ENCODE measurements around the gene GCDH.
"Not testable (repeated sequence)": the region's sequence is repeated elsewhere in the genome, so short reads cannot be mapped to it uniquely, and the experiment has no call there.

The GCDH gene

DNA sequence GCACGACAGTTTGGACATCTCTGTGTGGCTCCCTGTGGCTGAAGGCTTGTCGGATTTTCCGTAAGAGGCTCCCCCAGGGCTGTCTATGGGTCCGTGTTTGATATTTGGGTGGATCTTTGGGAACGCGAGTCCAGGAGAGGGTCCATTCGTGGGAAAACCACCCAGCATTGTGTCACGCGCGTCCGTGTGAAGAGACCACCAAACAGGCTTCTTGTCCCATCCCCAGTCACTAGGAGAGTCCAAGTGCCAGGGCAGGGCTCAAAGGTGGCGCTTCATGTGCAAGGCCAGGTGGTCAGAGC lies 6.4 kb upstream of the GCDH start:
- Mint-ChIP-seq H3K27me3 (no peaks in the 10 kb centered on the region), H3K27ac (no peak overlapping the region)

DNA sequence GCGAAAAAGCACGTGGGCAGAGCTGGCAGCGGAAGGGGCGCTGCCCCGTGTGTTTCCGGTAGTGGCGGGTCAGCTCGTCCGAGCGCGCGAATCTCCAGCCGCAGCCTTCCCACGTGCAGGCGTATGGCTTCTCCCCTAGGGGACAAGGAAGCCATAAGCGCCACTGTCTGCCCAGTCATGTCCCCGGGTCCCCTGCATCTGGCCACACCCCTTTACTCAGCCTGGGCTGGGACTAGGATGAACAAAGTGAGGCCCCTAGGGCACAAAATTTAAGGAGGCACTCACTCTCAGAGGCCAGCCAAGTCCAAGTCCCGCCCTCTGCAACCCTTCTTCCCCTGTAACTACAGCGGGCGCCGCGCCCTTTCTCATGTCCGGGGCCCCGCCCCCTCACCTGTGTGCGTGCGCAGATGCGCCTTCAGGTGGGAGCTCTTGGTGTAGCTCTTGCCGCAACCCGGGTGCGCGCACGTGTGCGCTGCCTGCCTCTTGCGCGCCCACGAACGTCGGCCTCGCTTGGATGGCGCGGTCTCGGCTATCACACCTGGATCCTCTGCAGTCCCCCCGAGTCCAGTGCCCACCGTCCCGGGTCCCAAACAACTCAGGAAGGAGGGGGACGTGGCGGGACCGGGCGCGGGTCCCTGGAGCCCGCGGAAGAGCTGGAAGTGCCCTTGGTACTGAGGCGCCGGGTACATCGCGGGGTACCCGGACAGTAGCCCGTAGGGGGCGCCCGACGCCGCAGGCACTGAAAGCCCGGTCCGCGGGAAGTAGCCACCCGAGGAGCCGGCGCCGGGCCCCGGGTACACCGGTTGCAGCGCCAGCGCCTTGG lies 5.8 kb upstream of the GCDH start:
- DNase-seq (ENCODE audit: low spot score in 2 of 2) (peak; percentile 78 to 80), ATAC-seq (ENCODE audit: low read depth) (peak; percentile 56)
- H3K9me3 Mint-ChIP-seq = peaks cover 1% of the 10 kb centered on the region
- peak overlapping the region; percentile 24 for H3K27ac Mint-ChIP-seq
- H3K36me3 Mint-ChIP-seq = no peaks in the 10 kb centered on the region
- no peaks in the 10 kb centered on the region for H3K27me3 Mint-ChIP-seq
- H3K4me3 Mint-ChIP-seq = peak overlapping the region; percentile 86
- peaks cover 7% of the 10 kb centered on the region for H3K4me1 Mint-ChIP-seq

More for the DNA sequence above, 6.4 kb upstream of the GCDH start:
- Mint-ChIP-seq H3K9me3 (peaks cover 1% of the 10 kb centered on the region), H3K36me3 (no peaks in the 10 kb centered on the region), H3K4me1 (peaks cover 10% of the 10 kb centered on the region), H3K4me3 (no peak overlapping the region)
- DNase-seq (ENCODE audit: low spot score in 2 of 2) (no peak), ATAC-seq (ENCODE audit: low read depth) (no peak)

DNA sequence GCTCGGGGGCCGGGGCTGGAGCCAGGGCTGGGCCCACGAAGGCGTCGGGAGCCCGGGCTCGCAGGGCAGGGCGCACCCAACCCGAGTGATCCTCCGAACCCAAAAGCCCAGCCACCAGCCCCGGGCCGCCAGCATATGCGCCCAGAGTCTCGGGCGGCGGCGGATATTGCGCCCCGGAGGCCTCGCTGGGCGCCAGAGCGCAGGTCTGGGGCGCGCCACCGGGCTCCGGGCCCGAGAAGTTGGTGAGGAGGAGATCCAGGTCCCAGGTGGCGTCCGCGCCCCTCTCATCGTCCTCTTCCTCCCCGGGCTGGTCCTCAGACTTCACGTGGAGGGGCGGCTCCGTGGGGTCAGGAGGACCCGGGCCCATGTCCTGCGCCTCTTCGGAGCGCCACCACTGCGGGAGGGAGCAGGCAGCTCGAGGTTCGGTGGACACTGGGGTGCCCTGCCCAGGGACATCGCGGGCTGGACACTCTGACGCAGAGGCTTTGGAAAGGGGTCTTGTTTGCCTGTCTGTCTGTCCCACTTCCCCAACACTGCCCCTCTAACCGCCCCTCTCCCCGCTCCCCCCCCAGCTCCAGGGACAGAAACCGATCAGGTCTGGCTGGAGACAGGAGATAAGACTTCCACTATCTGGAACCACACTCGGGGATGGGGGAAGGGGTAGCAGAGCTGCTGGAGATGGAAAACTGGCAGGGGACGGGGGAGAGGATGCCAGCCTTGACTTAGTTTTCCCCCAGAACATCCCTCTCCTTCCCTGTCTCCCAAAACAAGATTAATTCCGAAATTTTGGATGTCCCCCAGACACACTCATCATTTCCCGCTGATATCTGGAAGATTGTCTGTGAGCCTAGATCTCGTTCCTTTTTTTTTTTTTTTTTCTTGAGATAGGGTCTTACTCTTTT lies 5.0 kb upstream of the GCDH start:
- no peak overlapping the region for H3K27ac Mint-ChIP-seq
- no peak for ATAC-seq (ENCODE audit: low read depth)
- peaks cover 1% of the 10 kb centered on the region for H3K9me3 Mint-ChIP-seq
- peak overlapping the region; percentile 58 for H3K4me3 Mint-ChIP-seq
- no peak for DNase-seq (ENCODE audit: low spot score in 2 of 2)
- H3K4me1 Mint-ChIP-seq = peaks cover 14% of the 10 kb centered on the region
- no peaks in the 10 kb centered on the region for H3K36me3 Mint-ChIP-seq
- no peaks in the 10 kb centered on the region for H3K27me3 Mint-ChIP-seq

DNA sequence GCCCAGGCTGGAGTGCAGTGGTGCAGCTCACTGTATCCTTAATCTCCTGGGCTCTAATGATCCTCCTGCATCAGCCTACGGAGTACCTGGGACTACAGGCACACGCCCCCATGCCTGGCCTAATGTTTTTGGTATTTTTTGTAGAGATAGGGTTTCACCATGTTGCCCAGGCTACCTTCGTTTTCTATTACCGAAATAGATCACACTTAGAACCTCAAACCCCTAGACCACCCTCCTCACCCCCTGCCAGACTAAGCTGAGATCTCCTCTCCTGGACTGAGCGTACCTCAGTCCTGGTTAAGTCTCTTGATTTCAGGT lies 4.3 kb upstream of the GCDH start:
- ATAC-seq (ENCODE audit: low read depth) (no peak), DNase-seq (ENCODE audit: low spot score in 2 of 2) (no peak)
- H3K9me3 Mint-ChIP-seq = peaks cover 1% of the 10 kb centered on the region
- no peaks in the 10 kb centered on the region for H3K36me3 Mint-ChIP-seq
- peaks cover 17% of the 10 kb centered on the region for H3K4me1 Mint-ChIP-seq
- no peaks in the 10 kb centered on the region for H3K27me3 Mint-ChIP-seq
- peak overlapping the region; percentile 58 for H3K4me3 Mint-ChIP-seq
- no peak overlapping the region for H3K27ac Mint-ChIP-seq

DNA sequence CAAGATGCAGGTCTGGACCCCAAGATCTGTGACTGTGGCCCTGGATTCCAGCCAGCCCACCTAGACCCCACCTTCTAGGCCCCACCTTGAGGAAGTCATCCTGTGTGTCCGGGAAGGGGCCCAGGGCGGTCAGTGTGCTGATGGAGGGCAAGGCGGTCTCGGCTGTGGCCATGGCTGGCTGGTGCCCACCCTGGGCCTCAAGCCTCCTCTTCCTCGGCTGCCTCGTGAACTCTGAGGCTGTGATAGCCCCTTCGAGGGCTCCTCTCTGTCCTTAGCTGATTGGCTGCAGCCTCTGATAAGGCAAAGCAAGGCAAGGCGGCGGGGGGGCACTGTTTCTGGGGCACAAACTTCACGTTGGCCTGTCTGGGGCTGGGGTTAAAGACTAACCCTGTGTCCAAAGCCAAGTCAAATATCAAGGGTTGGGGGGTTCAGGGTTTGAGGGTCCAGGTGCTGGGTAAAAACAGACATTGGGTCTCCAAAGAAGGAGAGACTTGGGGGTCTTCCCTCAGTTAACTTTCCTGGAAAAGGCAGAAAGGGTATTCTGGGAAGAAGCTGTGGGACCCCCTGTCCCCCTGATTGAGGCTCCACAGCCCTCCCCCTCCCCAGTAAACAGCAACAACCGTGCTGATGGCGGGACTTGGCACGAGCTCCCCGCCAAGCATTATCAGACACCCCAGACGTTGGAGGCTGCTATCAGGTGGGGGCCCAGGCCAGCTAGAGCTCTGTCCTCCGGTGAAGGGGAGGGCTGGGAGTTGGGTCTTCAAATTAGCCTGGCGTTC lies 3.8 kb upstream of the GCDH start, which contains the start of gene KLF1:
Gene KLF1, minus strand, starts transcription at position 233 of the 779 bp plus-strand sequence. Its CDS starts 61 bp downstream, at position 172.
- H3K27me3 Mint-ChIP-seq = no peaks in the 10 kb centered on the region
- H3K4me3 Mint-ChIP-seq = peak within 1 kb of the TSS; percentile 58
- peaks cover 22% of the 10 kb centered on the region for H3K4me1 Mint-ChIP-seq
- ATAC-seq (ENCODE audit: low read depth) (no peak), DNase-seq (ENCODE audit: low spot score in 2 of 2) (no peak)
- H3K27ac Mint-ChIP-seq = no peak within 1 kb of the TSS
- H3K36me3 Mint-ChIP-seq = no peaks in the 10 kb centered on the region
- peaks cover 1% of the 10 kb centered on the region for H3K9me3 Mint-ChIP-seq

DNA sequence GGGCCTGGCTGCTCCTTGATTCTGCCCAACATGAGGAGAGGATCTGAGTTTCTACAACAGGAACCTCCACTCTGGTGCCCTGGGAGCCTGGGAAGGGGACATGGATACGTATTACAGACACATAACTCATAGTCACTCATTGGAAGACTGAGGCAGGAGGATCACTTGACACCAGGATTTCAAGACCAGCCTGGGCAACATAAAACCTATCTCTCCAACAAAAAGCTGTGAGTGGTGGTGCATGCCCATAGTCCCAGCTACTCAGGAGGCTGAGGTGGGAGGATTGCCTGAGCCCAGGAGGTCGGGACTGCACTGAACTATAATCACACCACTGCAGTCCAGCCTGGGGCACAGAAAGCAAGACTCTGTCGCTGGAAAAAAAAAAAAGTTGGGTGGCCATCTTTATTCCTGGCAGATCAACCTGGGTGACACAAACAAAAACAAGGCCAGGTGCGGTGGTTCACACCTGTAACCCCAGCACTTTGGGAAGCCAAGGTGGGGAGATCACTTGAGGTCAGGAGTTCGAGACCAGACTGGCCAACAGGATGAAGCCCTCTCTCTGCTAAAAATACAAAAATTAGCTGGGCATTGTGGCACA lies 2.9 kb upstream of the GCDH start:
- no peak for DNase-seq (ENCODE audit: low spot score in 2 of 2)
- H3K9me3 Mint-ChIP-seq = peaks cover 1% of the 10 kb centered on the region
- peaks cover 21% of the 10 kb centered on the region for H3K4me1 Mint-ChIP-seq
- H3K4me3 Mint-ChIP-seq = no peak overlapping the region
- no peaks in the 10 kb centered on the region for H3K27me3 Mint-ChIP-seq
- H3K36me3 Mint-ChIP-seq = no peaks in the 10 kb centered on the region
- no peak overlapping the region for H3K27ac Mint-ChIP-seq
- no peak for ATAC-seq (ENCODE audit: low read depth)

DNA sequence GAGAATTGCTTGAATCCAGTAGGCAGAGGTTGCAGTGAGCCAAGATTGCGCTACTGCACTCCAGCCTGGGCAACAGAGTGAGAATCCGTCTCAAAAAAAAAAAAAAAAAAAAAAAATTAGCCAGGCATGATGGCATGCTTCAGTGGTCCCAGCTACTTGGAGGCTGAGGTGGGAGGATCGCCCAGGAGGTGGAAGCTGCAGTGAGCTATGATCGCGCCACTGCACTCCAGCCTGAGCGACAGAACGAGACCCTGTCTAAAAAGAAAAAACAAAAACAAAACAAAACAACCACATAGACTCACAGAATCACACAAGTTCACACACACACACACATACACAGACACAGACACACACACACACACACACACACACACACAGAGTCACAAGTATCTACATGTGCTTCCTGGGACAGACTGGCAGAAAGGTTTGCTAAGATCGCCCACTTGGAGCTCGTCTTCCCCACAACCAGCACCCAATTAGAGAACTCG lies 617 bp upstream of the GCDH start:
- Mint-ChIP-seq H3K27ac (peak overlapping the region; percentile 90), H3K4me1 (peaks cover 17% of the 10 kb centered on the region), H3K4me3 (peak overlapping the region; percentile 93)
- not testable (repeated sequence) for H3K36me3 Mint-ChIP-seq; H3K27me3 Mint-ChIP-seq; H3K9me3 Mint-ChIP-seq; ATAC-seq (ENCODE audit: low read depth); DNase-seq (ENCODE audit: low spot score in 2 of 2)

DNA sequence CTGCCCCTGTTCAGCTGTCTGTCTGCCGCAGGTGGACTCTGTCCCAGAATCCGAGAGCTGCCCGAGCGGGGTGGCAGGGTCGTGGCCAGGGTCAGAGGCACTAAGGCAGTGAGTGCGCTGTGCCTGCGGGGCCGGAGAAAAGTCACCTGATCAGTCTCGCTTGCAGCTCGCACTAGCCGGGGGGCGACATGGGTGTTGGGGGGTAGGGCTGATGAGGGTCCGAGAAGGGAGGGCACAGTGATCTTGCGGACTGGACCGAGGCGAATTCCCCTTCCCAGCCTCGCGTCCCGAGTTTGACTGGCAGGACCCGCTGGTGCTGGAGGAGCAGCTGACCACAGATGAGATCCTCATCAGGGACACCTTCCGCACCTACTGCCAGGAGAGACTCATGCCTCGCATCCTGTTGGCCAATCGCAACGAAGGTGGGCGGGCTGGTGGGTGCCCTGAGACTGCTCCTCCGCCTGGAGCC lies 627 bp downstream of the GCDH start:
- H3K27ac Mint-ChIP-seq = peak overlapping the region; percentile 90
- H3K4me3 Mint-ChIP-seq = peak overlapping the region; percentile 93
- ATAC-seq (ENCODE audit: low read depth) = no peak
- peaks cover 12% of the 10 kb centered on the region for H3K36me3 Mint-ChIP-seq
- peak in 1 of 2 donors; percentile 23 for DNase-seq (ENCODE audit: low spot score in 2 of 2)
- peaks cover 17% of the 10 kb centered on the region for H3K4me1 Mint-ChIP-seq
- H3K9me3 Mint-ChIP-seq = no peaks in the 10 kb centered on the region
- no peaks in the 10 kb centered on the region for H3K27me3 Mint-ChIP-seq

DNA sequence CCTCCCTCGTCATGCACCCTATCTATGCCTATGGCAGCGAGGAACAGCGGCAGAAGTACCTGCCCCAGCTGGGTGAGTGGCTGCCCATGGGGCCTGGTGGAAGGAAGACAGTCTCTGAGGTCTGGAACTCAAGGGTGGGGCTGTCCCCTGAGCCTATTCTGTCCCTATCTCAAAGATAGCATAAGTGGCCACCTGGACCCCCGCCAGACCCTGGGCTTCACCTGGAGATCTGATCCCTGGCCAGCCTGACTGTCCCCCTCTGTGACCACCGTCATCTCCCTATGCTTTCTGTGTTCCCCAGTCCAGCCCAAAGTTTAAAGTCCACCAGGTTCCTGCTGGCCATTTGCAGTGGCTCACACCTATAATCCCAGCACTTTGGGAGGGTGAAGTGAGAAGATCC lies 2.6 kb downstream of the GCDH start:
- ATAC-seq (ENCODE audit: low read depth) = no peak
- Mint-ChIP-seq H3K36me3 (peaks cover 15% of the 10 kb centered on the region), H3K27me3 (no peaks in the 10 kb centered on the region), H3K27ac (no peak overlapping the region), H3K9me3 (no peaks in the 10 kb centered on the region), H3K4me3 (peak overlapping the region; percentile 43), H3K4me1 (peaks cover 17% of the 10 kb centered on the region)
- no peak for DNase-seq (ENCODE audit: low spot score in 2 of 2)

DNA sequence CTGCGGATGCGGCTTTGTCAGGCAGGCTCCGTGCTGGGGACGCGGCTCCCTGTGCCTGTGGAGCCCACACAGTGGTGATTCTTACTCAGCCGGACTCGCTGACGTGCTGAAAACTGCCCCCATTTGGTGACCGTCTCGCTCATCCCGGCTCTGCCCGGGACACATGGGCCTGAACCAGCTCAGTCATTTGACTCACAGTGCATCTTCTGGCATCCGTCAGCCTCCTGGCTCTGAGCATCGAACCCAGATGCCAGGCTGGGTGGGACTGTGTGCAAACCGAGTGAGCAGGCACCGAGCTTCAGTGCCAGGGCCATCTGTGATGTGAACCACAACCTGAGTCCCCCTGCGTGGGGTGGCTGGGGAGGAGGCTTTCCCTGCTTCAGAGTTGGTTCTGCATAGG lies 5.5 kb downstream of the GCDH start:
- peaks cover 16% of the 10 kb centered on the region for H3K36me3 Mint-ChIP-seq
- H3K9me3 Mint-ChIP-seq = no peaks in the 10 kb centered on the region
- no peak for DNase-seq (ENCODE audit: low spot score in 2 of 2)
- ATAC-seq (ENCODE audit: low read depth) = no peak
- H3K27me3 Mint-ChIP-seq = no peaks in the 10 kb centered on the region
- H3K4me1 Mint-ChIP-seq = peaks cover 7% of the 10 kb centered on the region
- no peak overlapping the region for H3K4me3 Mint-ChIP-seq
- no peak overlapping the region for H3K27ac Mint-ChIP-seq

DNA sequence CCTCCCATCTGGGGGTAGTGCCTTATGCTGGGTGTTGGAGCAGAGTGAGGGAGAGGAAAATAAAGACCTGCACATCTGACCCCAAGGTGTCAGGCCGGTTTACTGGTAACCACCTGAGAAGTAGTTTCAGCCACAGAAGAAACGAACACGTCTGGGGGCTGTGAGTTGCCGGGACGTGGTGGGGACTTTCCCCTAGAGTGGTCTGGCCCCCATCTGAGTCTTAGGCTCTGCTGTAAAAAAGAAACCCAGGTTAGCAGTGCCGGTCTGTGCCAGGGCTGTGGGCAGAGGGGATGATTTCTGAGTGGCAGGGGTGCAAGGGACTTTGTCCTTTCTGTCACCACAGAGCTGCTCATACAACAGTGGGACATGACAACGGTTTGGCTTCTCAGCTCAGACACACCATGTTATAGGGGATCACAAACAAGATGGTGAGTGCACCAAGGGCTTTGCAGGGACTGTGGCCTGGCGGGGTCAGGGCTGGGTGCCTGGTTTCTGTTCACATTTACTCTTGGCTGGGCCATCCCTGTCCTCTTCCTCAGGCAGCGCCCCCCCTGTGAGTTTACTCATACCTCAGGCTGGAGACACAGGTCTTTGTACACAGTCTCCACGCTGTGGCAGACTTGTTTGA lies 9.0 kb downstream of the GCDH start:
- H3K4me3 Mint-ChIP-seq = no peak overlapping the region
- H3K36me3 Mint-ChIP-seq = peaks cover 8% of the 10 kb centered on the region
- H3K9me3 Mint-ChIP-seq = no peaks in the 10 kb centered on the region
- H3K27me3 Mint-ChIP-seq = no peaks in the 10 kb centered on the region
- no peaks in the 10 kb centered on the region for H3K4me1 Mint-ChIP-seq
- ATAC-seq (ENCODE audit: low read depth) (no peak), DNase-seq (ENCODE audit: low spot score in 2 of 2) (no peak)
- H3K27ac Mint-ChIP-seq = no peak overlapping the region

DNA sequence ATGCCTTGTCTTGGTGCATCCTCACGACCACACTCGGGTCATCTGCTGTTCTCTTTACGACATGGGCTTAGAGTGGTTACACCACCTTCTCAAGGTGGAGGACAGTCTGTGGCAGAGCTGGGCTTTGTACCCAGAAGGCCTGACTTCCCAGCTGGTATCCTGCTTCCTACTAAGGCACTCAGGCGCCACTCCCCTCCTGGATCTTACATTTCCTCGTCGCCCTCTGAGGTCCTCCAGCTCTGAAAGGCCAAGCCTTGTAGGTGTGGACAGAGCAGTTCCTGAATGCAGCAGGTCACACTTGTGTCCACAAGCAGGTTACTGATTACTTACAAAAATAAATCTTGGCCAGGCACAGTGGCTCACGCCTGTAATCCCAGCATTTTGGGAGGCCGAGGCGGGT lies 16.2 kb downstream of the GCDH start:
- Mint-ChIP-seq H3K27me3 (no peaks in the 10 kb centered on the region), H3K36me3 (no peaks in the 10 kb centered on the region), H3K27ac (no peak overlapping the region), H3K4me3 (no peak overlapping the region), H3K9me3 (no peaks in the 10 kb centered on the region), H3K4me1 (no peaks in the 10 kb centered on the region)
- ATAC-seq (ENCODE audit: low read depth) (no peak), DNase-seq (ENCODE audit: low spot score in 2 of 2) (no peak)

DNA sequence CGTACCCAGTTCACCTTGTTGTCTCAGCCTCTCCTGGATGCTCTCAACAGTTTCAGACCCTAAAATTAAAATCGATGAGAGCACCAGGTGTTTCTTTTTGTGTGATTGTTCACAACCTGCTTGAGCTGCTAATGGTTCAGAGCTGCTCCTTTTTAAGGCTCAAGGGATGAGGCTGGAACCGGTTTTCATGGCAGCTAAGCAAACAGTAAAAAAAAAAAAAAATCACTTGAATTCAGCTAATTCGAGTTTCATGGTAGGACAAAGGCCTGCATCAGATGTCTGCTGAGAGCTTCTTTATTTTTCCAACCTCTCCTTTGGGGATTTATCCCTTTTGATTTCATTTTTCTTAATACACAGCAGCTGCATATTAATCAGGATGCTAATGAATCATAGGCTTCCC lies 21.6 kb downstream of the GCDH start:
- Mint-ChIP-seq H3K9me3 (no peaks in the 10 kb centered on the region), H3K36me3 (no peaks in the 10 kb centered on the region), H3K27ac (no peak overlapping the region), H3K27me3 (peaks cover 2% of the 10 kb centered on the region), H3K4me1 (peaks cover 4% of the 10 kb centered on the region), H3K4me3 (no peak overlapping the region)
- ATAC-seq (ENCODE audit: low read depth) (no peak), DNase-seq (ENCODE audit: low spot score in 2 of 2) (no peak)

All from memory B cell (primary cell).